Hepatocyte (in vitro differentiated cells): ENCODE data around the gene EPHB1.

Source experiments
- EZH2 ChIP-seq: fragments of 200-600 bp; sonication (generic); IDR thresholded peaks from 2 replicates; pipeline ENCODE4 v1.6.1; 2016; ENCODE audit warnings: antibody characterized with exemption, mild to moderate bottlenecking, borderline replicate concordance
- EZH2phosphoT487 ChIP-seq: fragments of 200-600 bp; sonication (generic); IDR thresholded peaks from one replicate; pipeline ENCODE4 v1.6.1; 2018; ENCODE audit warnings: antibody characterized with exemption, mild to moderate bottlenecking, low read depth, moderate library complexity; ENCODE audit not compliant: unreplicated experiment, severe bottlenecking
- TF ChIP-seq, protein P1 (sequence below): fragments of 200-600 bp; sonication (generic); IDR thresholded peaks from 2 replicates; pipeline ENCODE4 v1.5.1; 2016; ENCODE audit warnings: antibody characterized with exemption, mild to moderate bottlenecking; ENCODE audit not compliant: poor library complexity

DNA sequence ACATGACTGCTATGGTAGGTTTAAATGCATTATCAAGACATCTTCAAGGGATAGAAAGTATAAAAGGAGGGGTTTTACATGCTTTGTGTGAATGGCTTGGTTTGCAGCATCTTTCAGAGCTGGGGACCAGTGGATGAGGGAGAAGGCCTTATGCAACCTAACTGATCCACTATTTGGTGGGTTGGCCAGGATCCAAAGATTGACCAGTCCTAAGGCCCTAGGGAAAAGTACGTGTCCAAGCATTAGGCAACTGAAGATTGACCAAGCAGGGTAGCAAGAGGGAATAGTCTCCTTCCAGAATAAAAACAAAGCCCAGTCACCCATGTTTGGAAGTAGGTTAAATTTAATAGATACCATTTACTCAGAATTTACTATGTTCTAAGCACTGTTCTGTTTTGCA lies 509.3 kb downstream of the EPHB1 start:
- TF ChIP-seq, protein P1, sequence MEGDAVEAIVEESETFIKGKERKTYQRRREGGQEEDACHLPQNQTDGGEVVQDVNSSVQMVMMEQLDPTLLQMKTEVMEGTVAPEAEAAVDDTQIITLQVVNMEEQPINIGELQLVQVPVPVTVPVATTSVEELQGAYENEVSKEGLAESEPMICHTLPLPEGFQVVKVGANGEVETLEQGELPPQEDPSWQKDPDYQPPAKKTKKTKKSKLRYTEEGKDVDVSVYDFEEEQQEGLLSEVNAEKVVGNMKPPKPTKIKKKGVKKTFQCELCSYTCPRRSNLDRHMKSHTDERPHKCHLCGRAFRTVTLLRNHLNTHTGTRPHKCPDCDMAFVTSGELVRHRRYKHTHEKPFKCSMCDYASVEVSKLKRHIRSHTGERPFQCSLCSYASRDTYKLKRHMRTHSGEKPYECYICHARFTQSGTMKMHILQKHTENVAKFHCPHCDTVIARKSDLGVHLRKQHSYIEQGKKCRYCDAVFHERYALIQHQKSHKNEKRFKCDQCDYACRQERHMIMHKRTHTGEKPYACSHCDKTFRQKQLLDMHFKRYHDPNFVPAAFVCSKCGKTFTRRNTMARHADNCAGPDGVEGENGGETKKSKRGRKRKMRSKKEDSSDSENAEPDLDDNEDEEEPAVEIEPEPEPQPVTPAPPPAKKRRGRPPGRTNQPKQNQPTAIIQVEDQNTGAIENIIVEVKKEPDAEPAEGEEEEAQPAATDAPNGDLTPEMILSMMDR: no peak
- TF ChIP-seq EZH2 (no peak), EZH2phosphoT487 (no peak)
